Mucosa of gallbladder (tissue), 1 donor: ENCODE results near the gene SLC13A2. TPM values are rescaled to one million over a fixed set of nuclear protein-coding genes. Genes with fewer than 3 reads are reported as not detected.
A peak's percentile ranks its signal among the peaks of the same experiment; 100 is the strongest.
"Not testable (repeated sequence)": the region's sequence is repeated elsewhere in the genome, so short reads cannot be mapped to it uniquely, and the experiment has no call there.

Source experiments
- DNase-seq: peaks from one replicate; pipeline ENCODE4 v3.0.0-alpha.2; 2020; ENCODE audit warnings: low spot score
- total RNA-seq: library from RNA; stranded (reverse); gene quantifications from one replicate; pipeline ENCODE4 v1.2.1, GENCODE V29; 2021
- donor health status: DM: no; HTN: no; CAD: no.

SLC13A2 gene
- 55.0 TPM for total RNA-seq

GRCh38 chr17:28473542-28473941 lies at the start of gene SLC13A2:
Gene SLC13A2, plus strand, starts transcription at chr17:28473644. Its CDS starts 69 bp downstream, at chr17:28473713.
- peak; percentile 76 for DNase-seq

- DNase-seq = no peak
These were observed 48.2 kb upstream of the SLC13A2 start for GRCh38 chr17:28425206-28425605.

GRCh38 chr17:28426081-28426519 lies 47.3 kb upstream of the SLC13A2 start:
- no peak for DNase-seq

GRCh38 chr17:28427371-28427770 lies 46.1 kb upstream of the SLC13A2 start:
- DNase-seq = no peak

- not testable (repeated sequence) for DNase-seq
These were observed 45.5 kb upstream of the SLC13A2 start for GRCh38 chr17:28427982-28428381.

GRCh38 chr17:28433721-28434120 lies 39.7 kb upstream of the SLC13A2 start:
- DNase-seq = no peak

- not testable (repeated sequence) for DNase-seq
These were observed 39.1 kb upstream of the SLC13A2 start for GRCh38 chr17:28434326-28434725.

- DNase-seq = no peak
These were observed 29.4 kb upstream of the SLC13A2 start for GRCh38 chr17:28443901-28444638.

- no peak for DNase-seq
These were observed 26.6 kb upstream of the SLC13A2 start for GRCh38 chr17:28446716-28447395.

GRCh38 chr17:28447396-28447760 lies 26.1 kb upstream of the SLC13A2 start:
- DNase-seq = no peak

GRCh38 chr17:28449859-28450258 lies 23.6 kb upstream of the SLC13A2 start:
- DNase-seq = no peak

GRCh38 chr17:28457890-28458289 lies 15.6 kb upstream of the SLC13A2 start:
- DNase-seq = no peak

GRCh38 chr17:28458881-28459280 lies 14.6 kb upstream of the SLC13A2 start:
- DNase-seq = not testable (repeated sequence)

GRCh38 chr17:28460901-28461300 lies 12.5 kb upstream of the SLC13A2 start:
- DNase-seq = no peak

GRCh38 chr17:28466001-28466400 lies 7.4 kb upstream of the SLC13A2 start:
- DNase-seq = no peak

GRCh38 chr17:28466521-28467048 lies 6.9 kb upstream of the SLC13A2 start:
- no peak for DNase-seq

GRCh38 chr17:28467456-28468025 lies 5.9 kb upstream of the SLC13A2 start:
- DNase-seq = no peak

GRCh38 chr17:28468033-28468735 lies 5.3 kb upstream of the SLC13A2 start:
- not testable (repeated sequence) for DNase-seq

- DNase-seq = no peak
These were observed 4.7 kb upstream of the SLC13A2 start for GRCh38 chr17:28468781-28469180.

- DNase-seq = no peak
These were observed 4.1 kb upstream of the SLC13A2 start for GRCh38 chr17:28469376-28469775.

- no peak for DNase-seq
These were observed 3.1 kb upstream of the SLC13A2 start for GRCh38 chr17:28470266-28470913.
